Stimulated activated CD8-positive, alpha-beta memory T cell treated with anti-CD3 and anti-CD28 coated beads, Interleukin-12 subunit alpha, Interleukin-12 subunit beta, amount 100 ng/mL, for 1 hour (primary cell): ENCODE results near the gene SHANK1.

Source experiments
- DNase-seq: peaks from one replicate; pipeline ENCODE4 v3.0.0-alpha.2; 2020; ENCODE audit warnings: low read depth

Gene SHANK1

DNA sequence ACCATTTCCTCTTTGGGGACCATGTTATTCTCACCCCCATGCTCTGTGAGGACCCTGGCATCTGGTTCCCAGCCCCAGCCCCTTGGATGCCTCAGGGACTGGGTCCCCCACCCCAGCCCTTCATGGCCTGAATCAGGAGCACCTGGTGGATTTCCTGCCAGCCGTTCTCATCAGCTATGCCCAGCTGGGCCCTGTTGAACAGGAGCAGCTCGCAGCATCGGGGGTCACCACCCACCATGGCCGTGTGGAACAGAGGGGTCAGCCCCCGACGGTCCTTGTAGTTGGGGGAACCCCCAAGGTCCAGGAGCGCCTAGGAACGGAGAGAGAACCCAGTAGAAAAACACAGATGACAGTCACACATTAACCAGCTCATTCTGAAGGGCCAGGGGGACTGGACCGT lies 7.8 kb downstream of the SHANK1 start:
- no peak for DNase-seq

DNA sequence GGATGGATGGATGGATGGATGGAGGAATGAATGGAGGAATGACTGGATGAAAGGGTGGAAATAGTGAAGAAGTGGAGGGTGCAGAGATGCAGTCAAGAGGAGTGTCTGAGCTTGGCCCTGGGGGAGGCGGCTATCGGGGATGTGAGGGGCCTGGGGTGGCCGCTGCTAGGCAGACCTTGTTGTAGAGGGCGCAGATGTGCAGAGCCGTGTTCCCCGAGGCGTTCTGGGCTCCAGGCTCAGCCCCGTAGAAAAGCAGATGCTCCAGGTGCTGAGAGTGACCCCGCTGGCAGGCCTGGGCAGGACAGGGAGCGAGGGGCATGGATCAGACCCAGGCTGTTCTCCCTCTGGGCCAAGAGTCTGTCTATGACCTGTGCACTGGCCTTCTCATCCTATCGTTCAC lies 8.4 kb downstream of the SHANK1 start:
- DNase-seq = no peak

DNA sequence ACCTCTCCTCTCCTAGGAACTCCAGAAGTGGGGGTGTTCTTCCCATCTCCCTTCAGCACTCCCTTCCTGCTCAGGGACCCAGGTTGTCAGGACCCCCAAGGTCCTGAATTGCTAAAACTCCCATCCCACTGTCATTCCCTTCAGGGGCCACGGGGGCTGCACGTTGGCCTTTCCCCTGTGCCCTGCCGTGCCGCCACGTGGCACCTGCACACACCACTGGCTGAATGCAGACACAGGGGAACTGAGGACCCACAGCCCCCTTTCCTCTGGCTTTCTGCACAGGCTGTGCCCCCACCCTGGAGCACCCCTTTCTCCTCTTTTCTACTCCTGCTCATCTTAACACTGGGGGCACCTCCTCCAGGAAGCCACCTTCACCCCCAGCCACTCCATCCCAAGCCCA lies 9.0 kb downstream of the SHANK1 start:
- no peak for DNase-seq

DNA sequence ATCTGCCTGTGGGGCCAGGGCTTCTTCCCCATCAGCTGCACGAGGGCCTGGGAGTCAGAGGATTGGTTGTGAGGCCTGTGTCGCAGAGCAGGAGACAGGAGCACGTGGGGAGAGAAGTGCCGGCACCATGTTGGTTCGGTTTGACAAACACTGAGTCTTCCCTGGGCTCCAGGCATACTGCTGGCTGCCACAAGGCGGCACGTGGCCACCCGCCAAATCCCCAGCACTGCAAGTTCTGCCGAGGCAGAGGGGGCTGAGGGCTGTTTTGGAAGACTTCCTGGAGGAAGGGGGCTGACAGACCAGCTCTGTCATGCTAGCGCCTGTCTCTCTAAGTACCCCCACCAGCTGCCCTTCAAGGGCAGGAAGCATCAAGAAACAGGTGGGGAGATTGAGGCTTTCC lies 9.5 kb downstream of the SHANK1 start:
- DNase-seq = no peak

DNA sequence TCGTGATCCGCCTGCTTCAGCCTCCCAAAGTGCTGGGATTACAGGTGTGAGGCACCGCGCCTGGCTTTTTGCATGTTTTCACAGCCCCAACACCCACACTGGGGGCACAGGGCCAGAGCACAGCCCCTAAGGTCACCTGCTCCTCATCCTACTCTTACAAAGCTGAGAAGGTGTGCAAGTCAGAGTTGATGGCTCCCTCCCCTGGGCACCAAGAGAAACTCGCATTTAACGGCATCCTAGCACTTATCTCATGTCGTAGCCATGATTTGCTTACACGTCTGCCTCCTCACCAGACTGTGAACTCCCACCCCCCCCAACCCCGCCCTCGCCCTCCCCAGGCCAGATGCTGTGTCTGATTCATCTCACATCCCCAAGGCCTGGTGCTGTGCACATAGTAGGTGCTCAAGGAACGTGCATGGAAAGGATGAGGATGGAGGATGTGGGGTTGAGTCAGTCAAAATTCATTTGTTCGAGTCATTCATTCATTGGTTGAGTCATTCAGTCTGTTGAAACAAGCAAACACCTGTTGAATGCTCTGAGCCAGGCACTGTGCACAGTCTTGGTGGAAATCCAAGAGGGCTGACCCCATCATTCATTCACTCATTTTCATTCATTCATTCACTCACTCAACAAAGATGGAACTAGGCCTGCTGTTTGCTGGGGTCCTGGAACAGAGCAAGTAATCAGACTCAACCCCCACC lies 11.3 kb downstream of the SHANK1 start:
- no peak for DNase-seq

DNA sequence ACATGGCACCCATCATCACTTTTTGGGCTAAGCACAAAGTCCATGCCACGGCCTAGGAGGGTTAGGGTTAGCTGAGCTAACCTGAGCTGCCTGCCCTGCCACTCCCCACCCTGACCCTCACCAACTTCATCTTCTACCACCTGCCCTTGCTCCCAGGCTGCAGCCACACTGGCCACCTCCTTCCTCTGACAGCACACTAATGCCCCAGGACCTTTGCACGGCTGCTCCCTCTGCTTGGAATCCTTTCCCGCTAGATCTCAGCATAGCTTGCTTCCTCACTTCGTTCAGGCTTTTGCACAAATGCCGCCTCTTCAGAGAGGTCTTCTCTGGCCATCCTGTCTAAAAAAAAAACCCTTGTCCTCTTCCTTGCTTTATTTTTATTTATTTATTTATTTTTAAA lies 13.2 kb downstream of the SHANK1 start:
- DNase-seq = no peak

DNA sequence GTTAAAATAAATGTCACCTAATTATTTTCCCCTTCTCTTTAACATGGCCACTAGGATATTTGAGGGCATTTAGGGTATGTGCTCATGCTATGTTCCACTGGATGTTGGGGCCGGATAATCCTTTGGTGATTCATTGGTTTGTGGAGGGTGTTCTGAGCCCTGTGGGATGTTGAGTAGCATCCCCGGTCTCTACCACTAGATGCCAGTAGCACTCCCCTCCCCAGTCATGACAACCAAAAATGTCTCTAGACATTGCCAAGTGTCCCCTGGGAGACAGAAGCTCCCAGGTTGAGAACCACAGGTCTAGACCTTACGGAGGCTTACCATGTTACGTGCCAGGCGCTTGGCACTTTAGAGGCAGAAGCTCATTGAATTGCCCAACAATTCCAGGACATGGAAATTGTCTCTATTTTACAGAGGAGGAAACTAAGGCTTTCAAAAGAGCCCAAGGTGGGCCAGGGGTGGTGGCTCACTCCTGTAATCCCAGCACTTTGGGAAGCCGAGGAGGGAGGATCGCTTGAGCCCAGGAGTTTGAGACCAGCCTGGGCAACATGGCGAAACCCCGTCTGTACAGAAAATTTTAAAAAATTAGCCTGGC lies 14.1 kb downstream of the SHANK1 start:
- no peak for DNase-seq

DNA sequence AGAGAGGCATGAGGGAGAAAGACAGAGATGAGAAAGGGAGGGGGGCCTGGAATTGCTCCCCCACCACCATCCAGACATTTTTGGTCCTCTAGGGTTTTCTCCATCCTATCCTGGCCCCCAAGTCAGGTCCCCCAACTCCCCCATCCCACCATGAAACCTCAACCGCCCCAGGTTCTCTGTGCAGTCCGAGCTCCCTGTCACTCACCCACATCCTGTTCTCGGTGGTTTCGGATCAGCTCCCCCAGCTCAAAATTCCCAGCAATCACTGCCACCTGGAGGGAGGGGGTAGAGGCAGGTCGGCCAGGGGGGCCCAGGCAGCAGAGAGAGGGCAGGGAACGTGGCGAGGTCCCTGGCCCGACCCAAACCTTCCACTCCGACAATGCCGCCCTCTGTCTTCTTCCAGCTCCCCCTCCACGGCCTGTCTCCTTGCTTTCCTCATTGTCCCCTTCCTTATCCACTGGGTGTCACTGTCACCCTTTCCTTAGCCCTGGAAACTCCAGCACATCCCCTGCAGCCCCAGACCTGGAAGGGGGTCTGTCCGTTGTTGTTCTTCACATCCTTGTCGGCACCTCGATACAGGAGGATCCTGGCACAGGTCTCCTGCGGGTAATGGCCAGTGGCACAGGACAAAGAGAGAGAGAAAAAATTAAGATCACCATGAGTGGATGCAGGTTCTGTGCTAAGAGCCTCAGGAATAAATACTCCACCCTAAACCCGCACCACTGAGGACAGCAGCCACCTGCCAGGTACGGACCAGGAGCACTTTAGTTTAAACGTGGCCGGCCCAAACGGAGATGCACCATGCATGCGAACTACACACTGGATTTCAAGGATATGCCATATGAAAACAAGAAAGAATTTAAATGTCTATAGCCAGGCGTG lies 15.4 kb downstream of the SHANK1 start:
- no peak for DNase-seq

DNA sequence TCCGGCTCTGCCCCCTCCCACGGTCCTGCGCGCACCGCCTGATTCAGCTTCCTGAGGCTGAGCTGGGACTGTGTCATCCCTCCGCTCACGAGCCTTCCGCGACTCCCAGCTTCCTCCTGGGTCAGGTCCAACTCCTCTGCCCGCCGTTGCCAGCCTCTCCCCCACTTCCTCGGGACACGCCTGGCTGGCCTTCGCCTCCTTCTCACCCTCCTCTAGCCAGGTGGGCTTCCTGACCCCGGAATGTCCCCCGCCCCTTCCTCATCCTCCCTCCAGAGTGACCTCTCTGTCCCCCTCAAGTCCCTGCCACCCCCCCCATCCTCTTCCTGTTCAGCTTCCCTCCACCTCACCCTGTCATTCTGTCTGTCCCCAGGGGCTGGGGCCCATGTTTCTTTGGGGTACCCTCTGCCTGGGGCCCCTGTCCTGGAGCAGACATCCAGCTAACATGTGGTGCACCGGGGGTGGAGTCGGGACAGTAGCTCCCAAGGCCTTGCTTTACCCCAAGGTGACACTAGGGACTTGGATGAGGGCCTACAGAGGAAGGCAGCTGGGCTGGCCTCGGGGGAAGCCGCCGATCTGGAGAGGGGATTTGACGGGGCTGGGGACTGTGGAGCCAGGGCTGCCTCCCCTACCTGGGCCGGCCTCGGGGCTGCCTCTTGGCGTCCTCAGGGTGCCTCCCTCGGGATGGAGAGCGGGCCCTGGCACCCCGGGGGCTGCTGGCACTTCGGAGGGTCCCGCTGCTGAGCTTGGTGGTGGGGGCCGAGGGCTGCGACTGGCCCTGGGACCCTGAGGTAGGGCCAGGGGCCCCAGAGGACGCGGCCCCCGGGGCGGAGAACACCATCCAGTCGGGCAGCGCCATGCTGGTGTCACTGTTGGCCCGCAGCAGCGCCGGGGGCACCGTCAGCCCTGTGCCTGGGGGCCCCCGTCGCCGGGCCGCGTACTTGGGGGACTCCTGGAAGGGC lies 16.5 kb downstream of the SHANK1 start:
- no peak for DNase-seq

DNA sequence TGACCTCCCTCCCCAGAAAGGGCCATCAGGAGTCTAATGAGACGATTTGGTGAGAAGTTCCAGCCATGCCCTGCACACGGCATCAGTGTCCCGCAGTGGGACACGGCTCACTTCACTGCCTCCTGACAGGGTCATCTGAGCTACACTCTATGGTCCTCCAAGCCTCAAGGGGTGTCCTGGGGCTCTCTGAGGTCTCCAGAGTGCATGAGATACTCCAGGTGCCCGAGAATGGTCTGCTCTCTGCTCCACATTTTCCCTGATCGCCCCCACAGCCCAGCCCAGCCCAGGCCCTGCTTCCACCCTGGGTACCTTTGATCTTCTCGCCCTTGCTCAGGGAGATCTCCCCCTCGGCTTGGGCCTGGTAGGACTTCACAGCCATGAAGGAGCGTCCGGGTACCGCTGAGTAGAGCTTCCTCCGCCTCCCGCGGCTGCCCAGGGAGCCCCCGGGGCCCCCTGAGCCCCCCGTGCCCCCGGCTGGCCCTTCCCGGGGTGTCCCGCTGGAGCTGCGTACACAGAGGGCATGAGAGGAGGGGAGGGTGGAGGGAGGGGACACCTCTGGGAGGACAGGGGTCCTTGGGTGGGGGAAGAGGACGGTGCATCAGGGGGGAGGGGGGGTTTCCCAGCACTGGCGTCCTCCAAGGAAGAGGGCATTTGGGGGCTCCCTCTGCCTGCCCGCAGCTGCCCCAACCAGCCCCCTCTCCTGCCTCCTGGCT lies 17.3 kb downstream of the SHANK1 start:
- no peak for DNase-seq

DNA sequence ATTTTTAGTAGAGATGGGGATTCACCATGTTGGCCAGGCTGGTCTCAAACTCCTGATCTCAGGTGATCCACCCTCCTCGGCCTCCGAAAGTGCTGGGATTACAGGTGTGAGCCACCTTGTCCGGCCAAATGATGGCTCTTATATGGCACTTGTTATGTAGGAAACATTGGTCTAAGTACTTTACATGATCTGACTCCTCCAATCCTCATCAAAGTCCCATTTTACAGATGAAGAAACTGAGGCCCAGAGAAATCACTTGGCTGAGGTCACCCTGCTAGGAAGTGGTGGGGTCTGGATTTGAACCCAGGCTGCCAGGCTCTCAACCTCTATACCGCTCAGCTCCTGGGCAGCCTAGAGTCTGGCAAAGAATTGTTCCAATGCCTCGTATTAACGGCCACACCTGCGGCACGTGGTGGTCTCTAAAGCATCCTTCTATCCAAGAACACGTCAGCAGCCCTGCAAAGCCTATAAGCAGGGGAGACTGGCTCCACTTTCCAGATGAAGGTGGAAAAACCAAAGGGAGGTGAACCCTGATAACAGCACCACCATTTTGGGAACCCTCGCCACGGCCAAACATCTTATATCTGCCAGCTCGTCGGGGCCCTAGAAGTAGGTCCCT lies 18.1 kb downstream of the SHANK1 start:
- DNase-seq = no peak

DNA sequence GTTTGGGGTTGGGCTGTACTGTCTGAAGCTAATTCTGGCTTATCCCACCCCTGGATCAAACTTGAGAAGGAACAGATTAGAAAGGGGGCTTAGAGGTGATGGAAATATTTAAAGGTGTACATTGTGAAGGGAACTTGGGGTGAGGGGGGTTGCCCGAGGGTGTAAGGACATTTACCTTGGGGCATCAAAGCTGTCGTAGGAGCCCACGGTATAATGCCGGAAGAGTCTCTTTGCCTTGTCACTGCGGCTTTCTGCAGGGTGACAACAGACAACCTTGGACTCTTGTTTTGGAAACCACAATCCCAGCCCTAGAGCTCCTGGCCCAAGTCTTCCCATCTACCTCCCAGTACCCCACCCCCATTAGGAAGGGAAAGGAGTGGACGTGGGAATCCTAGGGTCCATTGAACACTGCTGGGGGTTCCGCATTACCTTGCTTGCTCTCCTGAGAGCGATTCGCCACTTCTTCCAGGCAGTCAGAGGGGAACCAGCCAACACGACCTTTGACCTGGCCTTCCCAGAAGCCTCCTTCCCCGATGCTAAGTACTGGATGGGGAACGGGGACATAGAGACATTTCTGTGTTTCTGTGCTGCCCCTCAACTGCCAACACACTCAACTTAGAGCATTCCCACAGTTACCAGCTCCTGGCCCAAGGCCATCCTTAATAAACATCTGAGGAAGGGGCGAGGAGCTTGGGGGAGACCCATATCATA lies 22.0 kb downstream of the SHANK1 start:
- DNase-seq = no peak

DNA sequence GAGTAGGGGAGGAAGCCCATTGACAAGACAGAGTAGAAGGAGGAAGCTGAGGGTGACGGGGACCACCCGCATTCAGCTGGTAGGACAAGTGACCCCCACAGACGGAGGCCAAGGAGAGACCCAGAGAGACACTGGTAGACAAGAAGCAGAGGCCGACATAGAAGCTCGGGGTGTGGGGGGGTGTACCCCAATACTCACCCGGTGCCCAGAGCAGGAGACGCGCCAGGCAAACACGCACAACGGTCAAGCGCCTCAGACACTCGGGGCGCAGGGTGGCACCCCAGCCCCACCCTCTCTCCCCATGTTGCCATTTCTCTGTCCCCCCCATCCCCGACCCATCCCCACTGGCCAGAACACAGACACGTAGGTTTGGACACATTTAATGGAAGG lies 23.5 kb downstream of the SHANK1 start:
- DNase-seq = no peak

DNA sequence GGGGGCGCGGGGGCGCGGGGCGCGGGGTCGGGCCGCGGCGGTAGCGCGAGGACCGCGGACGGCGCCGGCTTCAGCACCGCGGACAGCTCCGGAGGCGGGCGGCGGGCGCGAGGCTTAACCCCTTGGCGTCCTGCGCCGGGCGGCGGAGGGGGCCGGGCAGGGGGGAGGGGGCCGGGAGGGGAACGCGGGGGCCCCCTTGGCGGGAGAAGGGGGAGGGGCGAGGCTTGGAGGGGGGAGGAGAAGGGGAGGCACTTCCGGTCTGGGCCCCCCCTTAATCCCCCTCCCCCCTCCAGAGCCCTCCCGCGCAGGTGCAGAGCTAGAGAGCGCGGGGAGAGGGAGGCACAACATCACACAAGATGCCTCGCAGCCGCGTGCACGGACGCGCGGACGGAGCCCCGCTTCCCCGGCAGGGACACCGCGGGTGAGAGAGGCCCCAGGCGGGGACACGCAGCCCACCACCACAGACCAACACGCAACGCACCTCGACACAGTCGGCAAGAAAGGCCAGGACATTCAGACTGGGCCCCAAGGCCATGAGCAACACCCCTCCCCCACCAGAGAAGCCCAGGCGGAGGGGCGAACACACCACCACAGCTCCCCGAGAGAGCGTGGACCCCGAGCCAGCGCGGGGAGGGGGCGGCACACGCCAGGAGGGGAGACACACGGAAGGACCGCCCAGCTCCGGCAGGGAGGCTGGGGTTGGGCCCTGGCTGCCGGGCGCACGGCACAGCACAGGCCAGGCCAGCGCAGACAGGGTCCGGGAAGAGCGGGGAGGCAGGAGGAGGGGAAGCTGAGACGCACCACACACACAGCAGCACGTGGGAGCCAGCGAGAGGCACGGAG lies 24.1 kb downstream of the SHANK1 start:
- no peak for DNase-seq

DNA sequence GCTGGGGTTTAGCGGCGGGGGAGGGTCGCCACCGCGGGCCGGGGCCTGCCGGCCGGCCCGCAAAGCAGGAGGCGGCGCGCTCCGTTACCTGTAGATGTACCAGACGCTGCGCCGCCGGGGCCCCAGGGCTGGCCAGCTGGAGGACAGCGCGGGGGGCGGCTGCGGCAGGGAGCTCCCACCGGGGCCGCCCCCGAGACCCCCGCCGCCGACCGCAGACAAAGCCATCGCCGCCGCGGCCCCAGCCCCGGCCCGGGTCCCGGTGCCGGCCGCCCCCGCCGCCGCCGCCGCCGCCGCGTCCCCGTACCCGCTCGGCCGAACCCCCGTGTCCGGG lies 24.8 kb downstream of the SHANK1 start:
- DNase-seq = no peak

DNA sequence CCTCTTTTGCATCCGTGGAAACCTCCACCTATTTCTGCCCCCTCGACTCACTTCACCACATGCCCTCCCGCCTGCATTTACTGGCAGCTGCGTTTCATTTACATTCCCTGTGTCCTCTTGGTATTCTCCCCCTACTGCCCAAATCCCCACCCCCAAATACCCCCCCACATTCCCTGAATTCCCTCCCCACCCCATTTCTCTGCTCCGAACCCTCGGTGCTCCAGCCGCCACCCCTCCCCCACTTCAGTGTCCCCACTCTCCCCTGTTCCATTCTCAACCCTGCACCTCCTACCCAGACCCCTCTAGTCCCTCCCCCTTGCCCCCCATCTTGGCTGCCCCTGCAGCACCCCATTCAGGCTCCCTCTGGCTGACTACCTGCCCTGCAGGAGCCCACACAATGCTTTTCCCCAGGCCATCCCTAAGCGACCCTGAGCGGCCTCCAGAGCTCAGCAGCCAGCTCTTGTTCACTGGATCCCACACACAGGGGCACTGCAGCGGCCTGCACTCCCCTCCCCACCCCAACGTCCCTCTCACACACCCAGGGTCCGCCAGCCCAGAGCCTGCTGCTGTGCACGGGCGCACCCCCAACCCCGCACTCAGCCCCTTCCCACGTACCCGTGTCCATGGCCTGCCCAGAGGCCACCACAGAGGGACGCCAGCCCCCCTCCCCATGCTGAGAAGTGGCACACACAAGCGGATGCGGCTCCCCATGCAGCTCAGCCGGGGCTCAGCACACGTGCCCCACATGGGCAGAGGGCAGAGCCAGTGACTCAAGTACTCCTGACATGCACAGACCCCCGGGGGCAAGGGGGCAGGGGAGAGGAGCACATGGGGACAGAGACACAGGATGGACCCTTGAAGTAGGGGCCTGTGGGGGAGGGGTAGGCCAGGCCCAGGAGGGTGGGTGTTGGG lies 26.3 kb downstream of the SHANK1 start:
- DNase-seq = no peak

DNA sequence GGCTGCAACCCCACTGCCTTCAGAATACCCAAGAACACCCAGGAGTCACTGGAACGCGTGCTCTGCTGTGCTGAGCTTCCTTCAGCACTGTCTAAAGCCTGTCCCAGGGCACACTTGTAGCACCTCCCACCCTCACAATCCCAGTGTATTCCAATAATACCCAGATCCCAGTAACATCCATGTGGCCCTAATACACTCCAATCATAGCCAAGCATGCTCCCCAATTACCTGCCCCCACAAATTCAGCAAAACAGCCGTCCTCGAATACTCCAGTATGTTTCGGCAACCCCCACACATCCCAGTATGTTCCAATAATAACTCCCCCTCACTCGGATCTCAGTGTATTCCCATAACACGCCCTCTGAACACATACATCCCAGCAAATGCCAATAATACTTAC lies 29.2 kb downstream of the SHANK1 start:
- no peak for DNase-seq

DNA sequence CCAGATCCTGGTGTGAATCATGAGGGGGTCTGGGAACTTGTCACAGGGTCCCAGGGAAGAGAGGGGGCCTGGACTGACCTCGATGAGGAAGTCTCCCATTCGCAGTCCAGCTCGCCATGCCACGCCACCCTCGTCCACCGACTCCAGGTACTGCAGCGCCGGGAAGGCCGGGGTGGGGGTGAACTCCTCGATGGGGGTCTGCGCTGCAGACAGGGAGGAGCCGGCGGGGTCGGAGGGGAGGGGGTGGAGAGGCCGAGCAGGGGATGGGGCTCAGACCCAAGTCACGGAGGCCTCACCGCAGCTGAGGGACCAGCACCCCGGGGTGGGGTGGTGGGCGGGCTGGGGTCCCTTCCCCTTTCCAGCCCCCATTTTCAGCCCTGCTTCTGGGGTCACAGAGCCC lies 30.8 kb downstream of the SHANK1 start:
- DNase-seq = no peak
